HG03457 (cell line): ENCODE measurements around the gene NXPH3.
"Not testable (repeated sequence)": the region's sequence is repeated elsewhere in the genome, so short reads cannot be mapped to it uniquely, and the experiment has no call there.

Experiments used
- ATAC-seq: cut with Tn5 transposase; IDR thresholded peaks from one replicate; pipeline ENCODE4 v1.9.1; 2021; ENCODE audit warnings: moderate number of reproducible peaks; ENCODE audit not compliant: unreplicated experiment

NXPH3 gene

GRCh38 chr17:49575679-49576087 is at the start of gene NXPH3:
Gene NXPH3 (plus strand): TSS chr17:49575871. CDS start chr17:49576220, 349 bp downstream.
- ATAC-seq, result no peak

GRCh38 chr17:49527927-49528651 is 47.6 kb upstream of the NXPH3 start:
- no peak for ATAC-seq

- ATAC-seq, result no peak
Observed at GRCh38 chr17:49528966-49529365, 46.7 kb upstream of the NXPH3 start.

- ATAC-seq, result no peak
Observed at GRCh38 chr17:49530118-49530517, 45.6 kb upstream of the NXPH3 start.

- no peak for ATAC-seq
Observed at GRCh38 chr17:49543860-49544259, 31.8 kb upstream of the NXPH3 start.

GRCh38 chr17:49545007-49545660 is 30.5 kb upstream of the NXPH3 start:
- no peak for ATAC-seq

- no peak for ATAC-seq
Observed at GRCh38 chr17:49545806-49546545, 29.7 kb upstream of the NXPH3 start.

GRCh38 chr17:49546546-49547535 is 28.8 kb upstream of the NXPH3 start:
- ATAC-seq, result no peak

GRCh38 chr17:49547566-49547965 is 28.1 kb upstream of the NXPH3 start:
- ATAC-seq, result no peak

- ATAC-seq, result no peak
Observed at GRCh38 chr17:49548051-49548505, 27.6 kb upstream of the NXPH3 start.

- no peak for ATAC-seq
Observed at GRCh38 chr17:49548506-49549310, 27.0 kb upstream of the NXPH3 start.

GRCh38 chr17:49549311-49549605 is 26.4 kb upstream of the NXPH3 start:
- no peak for ATAC-seq

GRCh38 chr17:49549691-49550678 is 25.7 kb upstream of the NXPH3 start:
- no peak for ATAC-seq

GRCh38 chr17:49550764-49551163 is 24.9 kb upstream of the NXPH3 start:
- not testable (repeated sequence) for ATAC-seq

- no peak for ATAC-seq
Observed at GRCh38 chr17:49551221-49552069, 24.2 kb upstream of the NXPH3 start.

GRCh38 chr17:49552070-49552751 is 23.5 kb upstream of the NXPH3 start:
- no peak for ATAC-seq

- ATAC-seq, result no peak
Observed at GRCh38 chr17:49553676-49554335, 21.9 kb upstream of the NXPH3 start.
